ENCODE data around the gene SNAPC4.
"Not testable (repeated sequence)": the region's sequence is repeated elsewhere in the genome, so short reads cannot be mapped to it uniquely, and the experiment has no call there.

The SNAPC4 gene

DNA sequence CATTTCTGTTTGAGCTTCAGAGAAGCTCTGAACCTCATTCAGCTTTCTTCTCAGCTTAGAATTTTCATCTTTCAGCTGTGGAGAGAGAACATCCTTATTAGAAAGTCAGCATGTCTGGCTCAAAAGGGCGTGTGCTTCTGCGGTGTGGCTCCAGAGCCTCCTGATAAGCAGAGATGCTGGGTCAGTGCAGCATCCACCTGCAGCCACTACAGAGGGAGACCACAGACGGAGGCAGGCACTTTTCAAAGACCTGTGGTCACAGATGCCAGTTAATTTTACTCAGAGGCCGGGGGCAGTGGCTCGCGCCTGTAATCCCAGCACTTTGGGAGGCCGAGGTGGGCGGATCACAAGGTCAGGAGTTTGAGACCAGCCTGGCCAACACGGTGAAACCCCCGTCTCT is 5.9 kb upstream of the SNAPC4 start:
- DNase-seq: not testable (repeated sequence)

DNA sequence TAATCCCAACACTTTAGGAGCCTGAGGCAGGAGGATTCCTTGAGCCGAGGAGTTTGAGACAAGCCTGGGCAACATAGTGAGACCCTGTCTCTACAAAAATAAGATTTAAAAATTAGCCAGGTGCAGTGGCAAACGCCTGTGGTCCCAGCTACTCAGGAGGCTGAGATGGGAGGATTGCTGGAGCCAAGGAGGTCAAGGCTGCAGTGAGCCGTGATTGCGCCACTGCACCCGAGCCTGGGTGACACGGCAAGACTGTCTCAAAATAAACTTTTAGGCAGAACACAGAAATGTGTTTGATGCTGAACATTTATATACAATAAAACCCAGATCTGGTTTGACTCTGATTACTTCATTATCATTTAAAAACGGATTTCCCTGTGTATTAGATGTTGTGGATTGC is 5.5 kb upstream of the SNAPC4 start:
- no peak for DNase-seq

DNA sequence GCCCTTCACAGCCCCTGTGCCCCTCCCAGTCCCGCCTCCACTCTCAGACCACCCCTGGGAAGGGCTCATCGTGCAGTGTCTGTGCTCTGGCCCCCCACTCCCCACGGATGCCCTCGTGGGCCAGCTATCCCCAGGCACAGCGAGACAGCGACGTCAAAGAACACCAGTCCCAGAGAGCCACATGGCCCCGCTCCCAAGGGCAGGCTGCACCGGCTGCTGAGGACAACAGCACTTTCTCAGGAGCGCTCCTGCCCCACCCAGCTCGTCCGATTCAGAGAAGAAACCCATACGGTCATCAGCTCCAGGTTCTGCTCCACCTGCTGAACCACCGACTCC is 4.8 kb upstream of the SNAPC4 start:
- no peak for DNase-seq

DNA sequence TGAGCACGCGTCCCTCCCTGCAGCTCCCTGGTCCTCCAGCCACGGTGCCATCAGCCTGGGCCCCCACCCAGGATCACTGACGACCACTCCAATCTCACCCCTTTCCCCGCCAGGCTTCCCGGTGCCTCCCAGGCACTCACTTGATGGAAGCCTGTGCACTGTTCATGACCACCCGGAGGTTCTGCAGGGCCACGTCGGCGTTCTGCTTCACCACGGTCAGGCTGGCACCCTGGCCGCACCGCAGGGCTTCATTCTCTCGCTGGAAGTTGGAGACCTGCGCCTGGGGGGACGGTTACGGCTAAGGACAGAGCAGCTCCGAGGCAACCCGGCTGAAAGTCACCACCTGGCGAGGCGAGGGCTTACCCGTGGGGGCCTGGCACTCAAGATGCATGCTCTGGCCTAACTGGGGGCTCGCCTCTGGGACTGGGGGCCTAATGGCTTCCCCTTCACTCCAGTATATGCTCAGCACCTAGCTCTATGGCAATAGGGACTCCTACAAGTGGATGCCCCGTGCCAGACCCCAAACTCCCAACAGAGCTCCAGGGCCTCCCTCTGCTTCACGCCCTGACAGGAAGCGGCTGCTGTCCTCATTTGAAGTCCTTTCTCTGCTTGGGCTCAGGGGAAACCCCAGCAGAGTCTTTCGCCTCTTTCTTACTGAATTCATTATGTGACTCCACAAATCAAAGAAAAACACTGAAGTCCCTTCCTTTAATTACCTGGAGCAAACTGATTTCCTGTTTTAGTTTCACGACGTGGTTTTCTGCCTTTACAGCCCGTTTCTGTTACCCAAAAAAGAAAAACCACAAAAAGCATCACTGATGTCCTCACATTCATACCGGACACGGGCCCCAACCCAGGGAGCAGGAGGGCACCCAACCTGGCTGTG is 4.2 kb upstream of the SNAPC4 start:
- no peak for DNase-seq

DNA sequence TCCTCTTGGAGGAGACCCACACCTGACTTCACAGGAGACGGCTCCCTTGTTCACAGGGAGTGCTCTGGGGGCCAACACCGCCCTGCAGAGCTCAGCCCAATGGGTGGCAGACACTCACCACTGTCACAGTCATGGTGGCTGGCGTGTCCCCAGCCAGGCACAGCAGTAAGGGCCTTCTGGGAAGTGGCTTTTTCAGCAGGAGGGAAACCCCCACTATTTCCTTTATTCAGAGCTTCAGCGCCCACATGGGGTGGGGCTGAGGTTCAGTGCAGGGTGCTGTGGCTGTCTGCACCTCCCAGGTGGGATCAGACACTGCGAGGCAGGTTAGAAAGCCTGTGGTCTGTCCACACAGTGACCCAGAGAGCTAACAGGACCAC is 3.6 kb upstream of the SNAPC4 start:
- DNase-seq: no peak

GRCh38 chr9:136402067-136402466 is 2.1 kb upstream of the SNAPC4 start:
- DNase-seq: no peak

DNA sequence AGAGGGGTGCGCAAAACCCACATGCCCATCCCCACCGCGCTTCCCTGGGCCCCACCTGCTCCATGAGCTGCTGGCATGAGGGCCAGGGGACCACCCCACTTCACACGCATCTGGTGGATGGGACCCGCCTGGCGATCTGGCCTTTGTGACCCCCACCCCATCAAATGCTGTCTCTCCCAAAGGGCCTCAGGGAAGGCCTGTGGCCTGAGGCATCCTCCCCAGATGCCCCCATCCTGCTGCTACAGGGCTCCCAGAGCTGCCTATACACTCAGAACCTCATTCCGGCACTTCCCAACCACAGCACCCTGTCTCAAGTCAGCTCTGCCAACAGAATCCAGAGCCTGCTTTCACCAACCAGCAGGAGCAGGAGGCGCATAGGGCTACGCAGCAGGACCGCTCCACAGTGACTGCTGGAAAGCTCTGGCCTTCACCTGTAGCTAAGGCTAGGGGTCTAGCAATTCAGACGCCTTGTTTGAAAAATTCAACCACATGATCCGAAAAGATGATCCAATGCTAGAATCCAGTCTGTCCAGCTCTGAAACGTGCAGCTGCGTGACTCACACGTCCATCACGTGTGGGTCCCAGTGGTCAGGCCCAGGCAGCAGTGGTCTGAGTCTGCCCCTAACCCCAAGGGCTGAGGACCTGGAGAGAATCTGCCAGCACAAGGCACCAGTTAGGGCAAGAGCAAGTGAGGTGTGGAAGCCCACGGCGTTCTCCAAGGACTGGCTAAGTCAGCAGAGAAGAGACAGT is 1.4 kb upstream of the SNAPC4 start:
- no peak for DNase-seq

DNA sequence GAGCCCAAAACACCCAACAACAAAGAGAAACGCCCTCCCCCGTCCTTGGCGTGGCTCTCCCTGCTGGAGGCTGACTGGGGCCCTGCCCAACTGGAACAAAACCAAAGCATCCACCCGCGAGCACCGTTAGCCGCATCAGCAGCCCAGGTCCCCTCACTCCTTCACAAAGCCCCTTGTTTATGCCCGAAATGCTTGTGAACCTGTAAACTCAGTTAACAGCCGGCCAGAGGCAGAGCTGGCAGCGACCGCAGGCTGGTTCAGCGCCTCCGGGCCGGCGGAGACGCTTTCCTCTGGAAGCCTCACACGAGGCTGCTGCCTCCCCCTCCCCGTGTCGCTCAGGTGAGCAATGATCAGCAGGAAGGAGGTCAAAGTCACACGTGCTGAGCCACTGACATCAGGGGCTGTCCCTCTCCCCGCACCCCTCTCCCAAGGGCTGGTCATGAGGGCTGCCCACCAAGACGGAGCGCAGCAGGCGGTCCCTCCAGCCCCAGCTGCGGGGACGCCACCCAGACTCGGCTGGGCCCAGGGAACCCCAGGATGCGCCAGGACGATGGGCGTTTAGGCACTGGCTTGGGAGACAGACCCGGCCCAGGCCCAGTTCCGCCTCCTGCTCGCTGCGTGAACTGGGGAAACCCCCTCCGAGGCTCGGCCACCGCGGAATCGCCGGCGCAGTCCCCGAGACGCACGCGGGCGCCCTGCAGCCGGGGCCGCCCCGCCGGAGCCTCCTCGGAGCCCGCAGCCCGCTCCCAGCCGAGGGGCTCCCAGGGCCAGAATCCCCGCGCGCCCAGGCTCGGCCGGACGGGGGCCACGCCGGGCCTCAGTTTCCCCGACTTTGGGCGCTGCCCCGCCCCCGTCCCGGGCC is 563 bp downstream of the SNAPC4 start:
- no peak for DNase-seq

- no peak for DNase-seq
Observed at GRCh38 chr9:136398286-136398685, 1.7 kb downstream of the SNAPC4 start.

- no peak for DNase-seq
Observed at GRCh38 chr9:136397643-136398042, 2.3 kb downstream of the SNAPC4 start.

DNA sequence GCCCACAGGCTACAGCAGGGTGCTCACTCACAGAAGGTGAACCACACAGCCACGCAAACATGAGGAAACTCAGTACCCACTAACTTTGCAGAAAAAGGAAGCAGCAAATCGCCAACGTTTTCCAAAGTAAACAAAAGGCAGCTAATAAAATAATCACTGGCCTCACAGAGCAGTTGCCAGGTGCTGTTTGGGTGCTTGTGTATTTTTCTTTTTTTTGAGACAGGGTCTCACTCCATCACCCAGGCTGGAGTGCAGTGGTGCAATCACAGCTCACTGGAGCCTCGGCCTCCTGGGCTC is 3.8 kb downstream of the SNAPC4 start:
- DNase-seq: no peak

- DNase-seq: no peak
Observed at GRCh38 chr9:136395345-136396218, 4.4 kb downstream of the SNAPC4 start.

DNA sequence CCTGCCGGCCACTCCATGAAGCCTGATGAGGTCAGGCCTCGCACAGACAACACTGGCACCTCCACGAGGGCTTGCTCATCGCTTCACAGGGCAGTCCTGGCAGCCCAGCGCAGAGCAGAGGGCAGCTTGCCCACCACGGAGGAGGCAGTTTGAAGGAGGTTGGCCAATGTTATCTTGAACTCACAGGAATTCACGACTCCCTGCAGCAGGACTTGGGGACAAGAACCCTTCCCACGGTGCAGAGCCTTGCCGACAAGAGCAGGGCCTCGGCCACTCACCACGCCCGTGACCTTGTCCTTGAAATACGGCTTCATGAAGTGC is 5.0 kb downstream of the SNAPC4 start:
- DNase-seq: no peak

DNA sequence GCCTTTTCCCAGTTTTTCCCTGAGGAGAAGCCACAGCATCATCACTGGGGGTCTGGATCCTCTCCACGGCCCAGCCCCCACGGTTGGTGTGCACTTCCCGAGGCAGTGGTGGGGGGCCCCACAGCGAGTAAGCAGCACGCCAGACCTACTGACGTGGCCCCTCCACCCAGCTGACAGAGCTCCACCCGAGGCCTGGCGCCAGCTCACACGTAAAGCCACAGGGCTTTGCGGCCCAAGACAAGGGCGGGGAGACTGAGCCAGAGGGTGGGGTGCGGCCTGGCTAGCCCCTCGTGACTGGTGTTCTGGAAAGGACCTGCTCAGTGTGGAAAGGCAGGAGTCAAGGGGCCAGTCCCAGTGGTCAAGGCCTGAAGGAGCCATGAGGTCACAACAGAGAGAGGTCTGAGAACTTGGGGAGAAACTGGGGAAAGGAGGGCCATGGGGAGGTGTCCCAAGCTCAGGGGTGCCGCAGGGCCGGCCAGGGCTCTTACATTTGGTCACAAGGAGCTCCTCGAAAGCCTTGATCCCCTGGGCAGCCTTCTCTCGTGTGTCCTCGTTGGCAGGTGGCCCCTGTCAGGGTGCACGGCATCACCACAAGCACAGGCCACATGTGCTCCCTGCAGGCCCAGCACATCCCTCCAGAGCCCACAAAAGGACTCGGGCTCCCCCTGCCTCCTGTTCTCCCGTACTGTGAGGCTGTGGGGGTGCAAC is 5.5 kb downstream of the SNAPC4 start:
- DNase-seq: no peak

DNA sequence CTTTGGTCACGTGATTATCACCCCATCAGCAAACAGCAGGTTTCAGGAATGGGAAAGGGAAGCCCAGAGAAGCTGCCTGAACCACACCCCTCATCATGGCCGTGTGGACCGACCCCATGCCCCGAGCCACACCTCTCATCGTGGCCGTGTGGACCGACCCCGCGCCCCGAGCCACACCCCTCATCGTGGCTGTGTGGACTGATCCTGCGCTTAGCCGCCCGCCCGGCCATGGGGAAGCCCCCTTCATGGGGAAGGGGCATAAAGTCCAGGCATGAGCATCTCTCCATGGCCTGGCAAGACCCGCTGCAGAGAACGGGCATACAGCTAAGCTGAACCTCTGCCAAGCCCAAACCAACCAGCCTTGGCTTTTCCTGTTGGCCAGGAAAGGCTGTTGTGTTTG is 6.4 kb downstream of the SNAPC4 start:
- no peak for DNase-seq

GRCh38 chr9:136392538-136393449 is 7.2 kb downstream of the SNAPC4 start:
- DNase-seq: no peak

- no peak for DNase-seq
Observed at GRCh38 chr9:136391737-136392537, 8.0 kb downstream of the SNAPC4 start.

DNA sequence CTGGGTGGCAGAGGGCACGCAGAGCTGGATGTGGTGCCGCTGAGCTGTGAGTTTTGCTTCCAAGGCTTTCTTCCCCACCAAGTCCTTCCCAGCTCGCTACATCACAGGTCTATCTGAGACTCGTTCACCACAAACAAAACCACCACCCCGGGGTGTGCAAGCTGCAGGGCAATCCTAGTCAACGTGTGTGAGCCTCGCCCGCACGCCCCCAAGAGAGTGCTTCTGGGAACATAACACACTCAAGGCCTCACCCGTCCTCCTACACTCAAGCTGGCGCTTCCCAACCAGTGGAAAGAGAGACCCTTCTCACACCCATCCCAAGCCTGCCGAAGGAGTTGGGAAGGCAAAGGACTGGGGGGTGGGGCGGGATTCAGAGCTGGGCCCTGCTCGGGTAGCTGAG is 10.6 kb downstream of the SNAPC4 start:
- no peak for DNase-seq

- DNase-seq: no peak
Observed at GRCh38 chr9:136387217-136387616, 12.8 kb downstream of the SNAPC4 start.

GRCh38 chr9:136386018-136386417 is 14.0 kb downstream of the SNAPC4 start:
- DNase-seq: no peak

All from cortex of kidney (tissue), 1 donor.